OCI-LY1 (cell line): Measurements from ENCODE around the gene ING3.

Experiments
- H2AFZ ChIP-seq: fragments of 200-600 bp; sonication (generic), shearing (Covaris generic); 2 replicates; pipeline ENCODE4 v1.6.0; 2014; ENCODE audit warnings: antibody characterized with exemption, mild to moderate bottlenecking, low read length
- H3F3A ChIP-seq: fragments of 200-600 bp; sonication (generic), shearing (Covaris generic); 2 replicates; pipeline ENCODE4 v1.6.0; 2014; ENCODE audit warnings: mild to moderate bottlenecking, antibody characterized with exemption, low read length, moderate library complexity; ENCODE audit not compliant: insufficient read depth
- H3K27ac ChIP-seq: fragments of 200-600 bp; sonication (generic); 2 replicates; pipeline ENCODE4 v1.5.1; 2014; ENCODE audit warnings: low read length, mixed run types, mild to moderate bottlenecking, low read depth; ENCODE audit not compliant: poor library complexity, severe bottlenecking
- H3K27me3 ChIP-seq: fragments of 200-600 bp; sonication (generic); 2 replicates; pipeline ENCODE4 v1.6.0; 2014; ENCODE audit warnings: antibody characterized with exemption, mild to moderate bottlenecking, low read length, moderate library complexity; ENCODE audit not compliant: insufficient read depth
- H3K36me3 ChIP-seq: fragments of 200-600 bp; sonication (generic); 2 replicates; pipeline ENCODE4 v1.6.1; 2014; ENCODE audit warnings: mild to moderate bottlenecking, antibody characterized with exemption, low read length, moderate library complexity, mixed read lengths; ENCODE audit not compliant: insufficient read depth
- H3K4me1 ChIP-seq: fragments of 200-600 bp; sonication (generic); 2 replicates; pipeline ENCODE4 v1.5.1; 2014; ENCODE audit warnings: mild to moderate bottlenecking, low read length, moderate library complexity; ENCODE audit not compliant: insufficient read depth, severe bottlenecking
- H3K4me2 ChIP-seq: fragments of 200-600 bp; sonication (generic), shearing (Covaris generic); 2 replicates; pipeline ENCODE4 v1.6.1; 2014; ENCODE audit warnings: low read length
- H3K4me3 ChIP-seq: fragments of 200-600 bp; sonication (generic); 2 replicates; pipeline ENCODE4 v1.5.1; 2014; ENCODE audit warnings: low read length, low read depth, mild to moderate bottlenecking, mixed read lengths; ENCODE audit not compliant: poor library complexity, severe bottlenecking
- H3K79me2 ChIP-seq: fragments of 200-600 bp; shearing (Covaris generic); 2 replicates; pipeline ENCODE4 v1.6.1; 2016; ENCODE audit warnings: mixed run types, low read length, mixed read lengths; ENCODE audit not compliant: insufficient read depth
- H3K9ac ChIP-seq: fragments of 200-600 bp; sonication (generic), shearing (Covaris generic); 2 replicates; pipeline ENCODE4 v1.6.1; 2014; ENCODE audit warnings: mild to moderate bottlenecking, low read length, mixed read lengths
- H3K9me2 ChIP-seq: fragments of 200-600 bp; sonication (generic), shearing (Covaris generic); 2 replicates; pipeline ENCODE4 v1.6.1; 2014; ENCODE audit warnings: low read depth, mild to moderate bottlenecking, low read length, mixed read lengths
- H3K9me3 ChIP-seq: fragments of 200-600 bp; shearing (Covaris generic); 2 replicates; pipeline ENCODE4 v1.6.1; 2014; ENCODE audit warnings: low read length, mixed read lengths
- H4K20me1 ChIP-seq: fragments of 200-600 bp; sonication (generic), shearing (Covaris generic); 2 replicates; pipeline ENCODE4 v1.6.0; 2016; ENCODE audit warnings: mild to moderate bottlenecking, low read length; ENCODE audit not compliant: insufficient read depth
- EZH2 ChIP-seq: fragments of 200-600 bp; sonication (generic), shearing (Covaris generic); IDR thresholded peaks from 2 replicates; pipeline ENCODE4 v1.8.0; 2017; ENCODE audit warnings: borderline replicate concordance, mixed run types, mild to moderate bottlenecking, antibody characterized with exemption, low read length, moderate library complexity, mixed read lengths
- TF ChIP-seq, protein P1 (sequence below): fragments of 200-600 bp; sonication (generic), shearing (Covaris generic); IDR thresholded peaks from 2 replicates; pipeline ENCODE4 v1.5.1; 2017; ENCODE audit warnings: mild to moderate bottlenecking, antibody characterized with exemption, low read length, moderate library complexity, mixed read lengths

Gene ING3

DNA sequence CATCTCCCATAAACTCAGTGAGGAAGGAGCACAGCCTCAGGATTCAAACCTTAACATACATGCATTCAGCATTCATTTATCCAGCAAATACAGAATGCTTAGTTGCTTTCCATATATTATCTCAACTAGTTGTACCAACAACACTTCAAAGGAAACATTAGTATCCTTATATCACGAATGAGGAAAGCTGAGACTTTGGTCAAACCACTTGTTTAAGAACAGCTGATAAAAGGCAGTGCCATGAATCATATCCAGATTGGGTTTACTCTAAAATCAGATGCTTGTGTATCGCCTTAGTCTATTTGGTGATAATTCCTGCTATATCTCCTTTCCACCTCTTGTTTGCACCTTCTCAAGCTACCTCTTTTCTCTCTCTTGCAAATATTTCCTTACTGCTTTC is 36.1 kb downstream of the ING3 start:
- H3F3A ChIP-seq: no peaks in the 10 kb centered on the region
- H2AFZ ChIP-seq: no peak overlapping the region
- H3K27ac ChIP-seq: no peak overlapping the region
- no peak overlapping the region for H3K4me2 ChIP-seq
- no peaks in the 10 kb centered on the region for H3K27me3 ChIP-seq
- peaks cover 22% of the 10 kb centered on the region for H3K4me1 ChIP-seq
- TF ChIP-seq, protein P1, sequence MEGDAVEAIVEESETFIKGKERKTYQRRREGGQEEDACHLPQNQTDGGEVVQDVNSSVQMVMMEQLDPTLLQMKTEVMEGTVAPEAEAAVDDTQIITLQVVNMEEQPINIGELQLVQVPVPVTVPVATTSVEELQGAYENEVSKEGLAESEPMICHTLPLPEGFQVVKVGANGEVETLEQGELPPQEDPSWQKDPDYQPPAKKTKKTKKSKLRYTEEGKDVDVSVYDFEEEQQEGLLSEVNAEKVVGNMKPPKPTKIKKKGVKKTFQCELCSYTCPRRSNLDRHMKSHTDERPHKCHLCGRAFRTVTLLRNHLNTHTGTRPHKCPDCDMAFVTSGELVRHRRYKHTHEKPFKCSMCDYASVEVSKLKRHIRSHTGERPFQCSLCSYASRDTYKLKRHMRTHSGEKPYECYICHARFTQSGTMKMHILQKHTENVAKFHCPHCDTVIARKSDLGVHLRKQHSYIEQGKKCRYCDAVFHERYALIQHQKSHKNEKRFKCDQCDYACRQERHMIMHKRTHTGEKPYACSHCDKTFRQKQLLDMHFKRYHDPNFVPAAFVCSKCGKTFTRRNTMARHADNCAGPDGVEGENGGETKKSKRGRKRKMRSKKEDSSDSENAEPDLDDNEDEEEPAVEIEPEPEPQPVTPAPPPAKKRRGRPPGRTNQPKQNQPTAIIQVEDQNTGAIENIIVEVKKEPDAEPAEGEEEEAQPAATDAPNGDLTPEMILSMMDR: no peak
- no peaks in the 10 kb centered on the region for H3K9me3 ChIP-seq
- no peaks in the 10 kb centered on the region for H4K20me1 ChIP-seq
- H3K79me2 ChIP-seq: no peaks in the 10 kb centered on the region
- H3K4me3 ChIP-seq: no peak overlapping the region
- no peak overlapping the region for H3K9ac ChIP-seq
- H3K9me2 ChIP-seq: no peaks in the 10 kb centered on the region
- H3K36me3 ChIP-seq: no peaks in the 10 kb centered on the region

DNA sequence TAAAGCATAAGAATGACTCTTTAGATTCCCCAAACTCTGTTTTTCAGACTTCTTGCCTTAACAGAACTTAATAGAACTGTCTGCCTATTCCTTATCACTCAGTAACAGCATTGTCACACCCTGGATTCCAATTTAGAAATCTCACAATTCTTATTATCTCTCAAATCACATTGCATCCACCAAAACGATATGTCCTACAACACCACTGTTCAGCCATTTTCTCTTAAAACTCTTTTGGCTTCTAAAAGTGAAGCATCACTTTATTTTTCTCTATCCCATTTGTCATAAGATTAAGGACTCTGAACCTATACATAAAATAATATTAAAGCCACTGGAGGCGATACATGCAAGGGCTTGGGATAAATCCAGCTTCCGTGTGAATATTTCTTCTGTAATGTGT is 36.7 kb downstream of the ING3 start:
- Histone ChIP-seq H3K9ac (no peak overlapping the region), H3K4me2 (0 out of 2 replicates have a peak overlapping the region, but pooled peaks have one; percentile 84), H3K4me1 (peaks cover 22% of the 10 kb centered on the region), H3K9me2 (no peaks in the 10 kb centered on the region), H3F3A (no peaks in the 10 kb centered on the region), H3K79me2 (no peaks in the 10 kb centered on the region), H4K20me1 (no peaks in the 10 kb centered on the region), H3K9me3 (no peaks in the 10 kb centered on the region), H3K4me3 (no peak overlapping the region), H3K36me3 (no peaks in the 10 kb centered on the region), H3K27ac (no peak overlapping the region), H3K27me3 (no peaks in the 10 kb centered on the region), H2AFZ (no peak overlapping the region)
- TF ChIP-seq EZH2: no peak
- TF ChIP-seq, protein P1: no peak

DNA sequence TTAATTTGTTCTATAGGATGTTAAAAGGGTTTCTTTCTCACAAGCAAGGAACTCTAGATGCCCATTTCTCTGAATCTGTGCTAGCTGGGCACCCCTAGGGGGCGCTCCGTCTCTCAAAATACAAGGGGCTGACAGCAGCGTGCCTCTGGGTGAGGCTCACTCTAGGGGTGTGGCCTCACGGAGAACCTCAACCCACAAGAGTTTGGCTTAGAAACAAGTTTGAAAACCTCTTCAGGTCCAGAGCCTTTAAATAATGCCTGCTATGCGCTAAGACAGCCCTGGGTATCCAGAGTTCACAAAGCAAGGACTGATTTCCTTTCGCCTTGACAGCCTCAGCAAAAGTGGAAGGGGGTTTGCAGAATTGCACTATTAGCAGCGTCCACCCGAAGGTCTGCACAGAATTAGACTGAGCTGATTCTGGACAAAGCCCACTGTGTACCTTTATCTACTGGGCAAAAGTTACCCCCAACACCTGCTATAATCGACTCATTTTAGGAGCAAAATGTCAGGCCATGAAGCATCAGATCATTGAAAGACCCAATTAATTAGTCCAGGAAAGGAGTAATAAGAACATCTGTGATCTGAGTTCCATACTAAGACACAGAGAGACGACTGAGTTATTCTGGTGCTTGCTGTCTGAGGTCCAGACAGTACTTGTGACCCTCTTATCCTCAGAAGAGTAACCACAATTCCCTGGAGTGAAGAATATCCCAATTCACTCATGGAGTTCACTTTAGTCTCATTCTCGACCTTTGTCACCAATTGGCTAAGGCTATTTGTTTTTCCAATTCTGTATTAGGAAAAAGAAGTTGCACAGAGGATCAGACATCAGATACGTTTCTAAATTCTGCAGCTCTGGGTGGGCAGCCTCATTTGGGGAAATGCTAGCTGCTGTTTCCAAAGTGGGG is 37.4 kb downstream of the ING3 start:
- peaks cover 22% of the 10 kb centered on the region for H3K4me1 ChIP-seq
- H2AFZ ChIP-seq: peak overlapping the region; percentile 36; the same call in 1 of the 2 replicates
- H3K27ac ChIP-seq: no peak overlapping the region
- H3K27me3 ChIP-seq: no peaks in the 10 kb centered on the region
- peak overlapping the region; percentile 9; the same call in 1 of the 2 replicates for H3K9ac ChIP-seq
- no peaks in the 10 kb centered on the region for H3K79me2 ChIP-seq
- H3F3A ChIP-seq: no peaks in the 10 kb centered on the region
- H3K4me3 ChIP-seq: peak overlapping the region; percentile 55
- peak overlapping the region; percentile 84 for H3K4me2 ChIP-seq
- H3K36me3 ChIP-seq: no peaks in the 10 kb centered on the region
- H3K9me2 ChIP-seq: no peaks in the 10 kb centered on the region
- H3K9me3 ChIP-seq: no peaks in the 10 kb centered on the region
- H4K20me1 ChIP-seq: no peaks in the 10 kb centered on the region
- no peak for TF ChIP-seq EZH2
- TF ChIP-seq, protein P1: peak; percentile 100
